ENCODE data around the gene SETBP1.

The SETBP1 gene

DNA sequence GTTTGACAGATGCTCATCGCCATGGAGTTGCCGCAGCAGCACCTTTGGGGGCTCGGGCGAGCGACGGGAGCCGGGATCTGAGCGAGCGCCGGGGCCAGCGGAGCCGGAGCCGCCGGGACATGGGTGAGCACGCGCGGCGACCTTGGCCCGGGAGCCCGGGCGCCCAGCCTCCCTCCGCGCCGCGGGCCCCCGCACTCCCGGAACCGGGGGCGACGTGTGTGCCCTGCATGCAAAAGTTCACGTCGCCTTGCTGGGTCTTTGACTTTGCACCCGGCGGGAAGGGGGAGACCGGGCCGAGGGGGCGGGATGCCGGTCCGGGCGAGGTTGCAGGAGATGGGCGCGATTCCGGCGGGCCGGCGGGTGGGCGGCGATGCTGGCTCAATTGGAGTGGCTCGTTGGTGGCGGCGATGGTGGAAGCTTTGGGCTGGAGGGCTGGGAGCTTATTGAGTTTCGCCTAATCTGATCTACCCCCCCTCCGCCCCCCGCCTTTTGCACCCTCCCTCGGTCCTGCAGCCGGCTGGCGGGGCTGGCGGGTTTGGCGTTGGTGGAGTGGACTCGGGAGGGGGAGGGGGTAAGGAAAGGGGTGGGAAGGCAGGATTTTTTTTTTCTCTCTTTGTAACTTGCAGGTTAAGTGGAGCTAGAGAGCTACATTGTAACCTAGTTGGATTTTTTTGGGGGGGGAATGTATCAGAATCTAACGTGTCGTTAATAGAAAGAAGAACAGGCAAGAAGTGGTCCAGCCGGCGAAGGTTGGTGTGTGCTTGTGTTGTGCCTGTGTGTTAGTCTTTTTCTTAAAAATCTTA is at the start of gene SETBP1:
Gene SETBP1 (plus strand): TSS at position 616 of the 803 bp plus-strand sequence. CDS start 20,459 bp downstream, outside the sequence.
- DNase-seq (ENCODE audit: low spot score), result no peak

DNA sequence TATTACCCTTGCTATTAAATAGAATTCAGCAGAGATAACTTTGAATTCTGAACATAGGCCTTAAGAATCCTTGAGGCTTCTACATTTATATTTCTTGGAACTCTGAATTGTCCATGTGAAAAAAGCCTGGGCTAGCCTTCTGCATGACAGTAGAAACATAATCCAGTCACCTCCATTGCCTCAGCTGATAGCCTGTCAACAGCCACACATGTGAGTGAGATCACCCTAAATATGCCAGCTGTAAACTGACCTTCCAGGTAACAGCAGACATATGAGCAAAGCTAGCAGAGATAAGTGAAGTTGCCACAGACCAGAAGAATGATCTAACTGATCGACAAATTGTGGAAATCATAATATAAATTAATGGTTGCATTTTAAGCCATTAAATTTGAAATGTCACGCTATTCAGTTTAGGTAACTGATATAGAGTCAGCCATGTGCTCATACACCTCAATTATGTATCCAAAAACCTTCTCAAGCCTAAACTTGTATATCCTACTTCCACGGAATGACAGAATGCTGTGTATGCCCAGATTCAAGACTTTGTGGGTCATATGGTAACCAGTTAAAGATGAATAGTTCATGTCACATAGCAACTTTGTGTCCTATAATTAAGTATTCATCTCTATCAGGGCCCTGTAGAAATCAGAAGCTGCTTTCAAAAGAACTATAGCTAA is 48.1 kb upstream of the SETBP1 start:
- no peak for DNase-seq (ENCODE audit: low spot score)

GRCh38 chr18:44635546-44635945 is 45.1 kb upstream of the SETBP1 start:
- DNase-seq (ENCODE audit: low spot score), result no peak

- DNase-seq (ENCODE audit: low spot score), result no peak
Observed at GRCh38 chr18:44636241-44636640, 44.4 kb upstream of the SETBP1 start.

- DNase-seq (ENCODE audit: low spot score), result no peak
Observed at GRCh38 chr18:44637210-44638033, 43.3 kb upstream of the SETBP1 start.

- no peak for DNase-seq (ENCODE audit: low spot score)
Observed at GRCh38 chr18:44638034-44638540, 42.6 kb upstream of the SETBP1 start.

DNA sequence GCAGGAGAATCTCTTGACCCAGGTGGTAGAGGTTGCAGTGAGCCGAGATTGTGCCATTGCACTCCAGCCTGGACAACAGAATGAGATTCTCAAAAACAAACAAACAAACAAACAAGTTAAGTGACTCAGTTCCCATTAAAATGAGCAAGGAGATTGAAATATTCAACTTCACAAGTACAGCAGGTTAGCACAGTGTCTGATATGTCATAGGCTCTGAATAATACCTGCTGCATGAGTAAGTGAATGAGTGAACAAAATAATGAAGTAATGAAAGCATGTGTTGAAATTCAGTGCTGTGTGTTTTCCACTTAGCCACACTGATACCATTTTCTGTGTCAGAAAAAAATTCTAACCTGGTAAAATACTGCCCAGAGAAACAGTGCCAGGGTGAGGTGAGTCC is 41.9 kb upstream of the SETBP1 start:
- DNase-seq (ENCODE audit: low spot score), result no peak

DNA sequence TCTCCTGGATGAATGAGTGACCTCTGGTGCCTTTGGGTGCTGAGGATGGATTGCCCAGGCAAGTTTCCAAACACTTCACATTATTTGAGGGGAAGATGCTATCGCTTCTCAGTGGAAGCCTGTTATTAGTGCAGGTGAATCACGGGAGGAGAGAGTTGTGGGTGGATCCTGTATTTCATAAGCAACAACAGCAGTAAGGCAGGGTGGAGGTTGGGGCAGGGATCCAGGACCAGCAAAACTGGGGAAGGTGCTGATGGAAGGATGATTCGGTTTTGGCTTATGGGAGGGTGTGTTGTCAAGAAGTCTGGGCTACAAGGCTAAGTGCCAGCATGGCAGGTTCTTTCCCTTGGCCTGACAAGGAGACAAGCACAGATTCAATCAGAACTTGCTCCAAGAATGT is 37.7 kb upstream of the SETBP1 start:
- no peak for DNase-seq (ENCODE audit: low spot score)

GRCh38 chr18:44651478-44651877 is 29.2 kb upstream of the SETBP1 start:
- DNase-seq (ENCODE audit: low spot score), result no peak

- DNase-seq (ENCODE audit: low spot score), result no peak
Observed at GRCh38 chr18:44651918-44652572, 28.6 kb upstream of the SETBP1 start.

GRCh38 chr18:44652722-44653121 is 28.0 kb upstream of the SETBP1 start:
- no peak for DNase-seq (ENCODE audit: low spot score)

DNA sequence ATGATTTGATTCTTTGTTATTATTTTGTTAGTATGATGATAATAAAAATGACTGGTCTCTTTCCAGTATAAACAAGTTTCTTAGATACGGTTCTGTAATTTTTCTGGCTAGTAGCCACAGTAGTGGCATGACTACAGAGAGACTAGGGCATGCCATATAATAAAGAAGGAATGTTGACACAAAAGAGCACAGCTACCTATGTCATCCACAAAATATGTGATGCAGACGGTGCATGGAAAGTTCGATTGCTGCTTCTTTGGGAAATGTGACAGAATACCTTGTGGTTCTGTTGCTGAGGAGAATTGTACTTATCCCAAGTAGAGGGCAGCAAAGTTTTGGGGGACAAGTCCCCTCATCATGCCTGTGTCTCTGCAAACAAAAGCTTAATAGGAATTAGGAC is 26.1 kb upstream of the SETBP1 start:
- DNase-seq (ENCODE audit: low spot score), result no peak

DNA sequence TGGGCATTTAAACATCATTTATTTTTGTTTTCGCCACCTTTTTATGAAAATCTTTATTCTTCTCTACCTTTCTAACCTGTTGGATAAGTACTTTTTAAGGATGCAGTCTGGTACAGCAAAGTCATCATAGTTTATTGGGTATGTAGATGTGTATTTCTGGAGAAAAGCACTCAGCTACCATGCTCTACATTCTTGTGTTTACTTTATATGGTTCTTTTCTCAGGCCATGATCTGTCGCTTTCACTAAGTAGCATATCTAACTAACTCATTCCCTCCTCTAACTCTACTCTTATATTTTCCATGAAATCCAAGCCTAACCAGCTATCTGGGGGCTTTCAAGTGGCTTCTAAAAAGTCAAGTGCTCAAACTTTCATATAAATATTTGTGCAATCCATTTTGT is 25.3 kb upstream of the SETBP1 start:
- DNase-seq (ENCODE audit: low spot score), result no peak

DNA sequence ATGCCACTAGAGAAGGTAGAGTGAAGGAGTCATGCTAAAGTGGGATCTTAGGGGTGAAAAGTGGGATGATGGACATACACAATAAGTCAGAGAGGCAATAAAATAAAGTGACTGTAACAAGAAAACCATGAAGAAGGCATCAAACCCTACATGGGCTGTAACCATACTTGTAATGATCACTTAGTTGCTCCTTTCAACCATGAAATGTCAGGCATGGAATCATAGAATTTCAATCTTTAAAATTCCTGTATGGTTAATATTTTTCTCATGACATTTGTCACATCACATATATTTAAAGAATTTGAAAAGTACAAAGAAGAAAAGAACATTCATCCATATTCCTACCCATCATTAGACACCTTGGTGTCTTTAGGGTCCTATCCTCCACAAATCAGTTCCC is 20.9 kb upstream of the SETBP1 start:
- DNase-seq (ENCODE audit: low spot score), result no peak

DNA sequence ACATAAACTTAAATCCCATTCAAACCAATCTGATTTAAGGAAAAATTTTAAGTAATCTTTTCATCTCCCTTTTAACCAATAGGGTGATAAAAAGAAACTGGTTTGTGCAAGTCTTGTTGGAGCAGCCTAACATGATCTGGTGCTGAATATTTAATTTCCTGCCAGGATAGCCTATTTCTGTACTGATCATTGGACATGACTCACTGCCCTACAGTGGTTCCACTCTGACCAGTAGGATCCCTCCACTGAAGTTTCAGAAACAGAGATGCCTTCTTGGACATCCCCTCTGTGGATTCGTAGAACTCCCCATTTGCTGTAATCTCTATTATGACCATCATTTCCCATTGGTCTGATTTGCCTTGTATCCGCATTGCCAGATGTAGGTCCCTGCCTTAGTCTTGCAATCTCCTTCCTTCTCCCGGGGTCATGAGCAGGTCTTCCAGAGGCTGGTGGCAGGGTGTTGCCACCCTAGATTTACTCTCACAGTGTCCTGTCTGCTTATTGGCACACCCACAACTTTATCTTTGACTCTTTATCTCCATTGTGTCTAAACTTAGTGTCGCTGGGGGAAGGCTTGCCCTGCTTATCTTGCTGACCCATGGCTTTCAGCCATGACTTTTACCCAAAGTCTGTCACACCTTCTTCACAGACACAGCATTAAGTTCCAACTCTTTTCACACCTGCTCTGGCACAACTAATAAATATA is 12.3 kb upstream of the SETBP1 start:
- no peak for DNase-seq (ENCODE audit: low spot score)

GRCh38 chr18:44671914-44672313 is 8.8 kb upstream of the SETBP1 start:
- DNase-seq (ENCODE audit: low spot score), result no peak

GRCh38 chr18:44672506-44672905 is 8.2 kb upstream of the SETBP1 start:
- DNase-seq (ENCODE audit: low spot score), result no peak

DNA sequence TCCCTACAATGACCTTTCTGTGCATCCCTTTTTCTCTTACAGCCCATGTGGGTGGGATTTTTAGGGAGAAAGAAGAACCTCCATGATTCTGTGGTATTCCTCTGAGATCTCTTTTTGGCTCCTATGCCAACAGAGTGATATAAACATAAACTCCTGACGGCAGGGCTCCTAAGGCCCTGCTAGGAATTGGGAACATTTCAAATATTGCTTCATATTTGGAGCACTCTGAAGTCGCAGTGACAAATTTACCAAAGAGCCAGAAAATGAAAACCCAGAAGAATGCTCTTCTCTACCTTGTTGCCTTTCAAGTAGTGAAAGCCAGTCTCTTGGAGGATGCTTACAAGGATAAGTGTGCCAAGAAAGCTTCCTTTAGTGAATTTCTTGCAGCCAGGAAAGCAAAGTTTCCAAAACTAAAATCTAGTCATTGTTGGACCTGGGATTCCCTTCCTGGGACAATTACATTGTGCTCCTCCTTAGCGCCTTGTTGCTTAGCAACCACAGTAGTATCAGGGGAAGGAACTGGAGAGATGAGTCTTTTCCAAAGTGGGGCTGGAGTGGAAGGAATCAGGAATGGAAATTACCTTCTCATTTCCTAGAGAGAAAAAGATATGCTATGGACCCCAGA is 7.3 kb upstream of the SETBP1 start:
- no peak for DNase-seq (ENCODE audit: low spot score)

- no peak for DNase-seq (ENCODE audit: low spot score)
Observed at GRCh38 chr18:44677933-44678332, 2.8 kb upstream of the SETBP1 start.

DNA sequence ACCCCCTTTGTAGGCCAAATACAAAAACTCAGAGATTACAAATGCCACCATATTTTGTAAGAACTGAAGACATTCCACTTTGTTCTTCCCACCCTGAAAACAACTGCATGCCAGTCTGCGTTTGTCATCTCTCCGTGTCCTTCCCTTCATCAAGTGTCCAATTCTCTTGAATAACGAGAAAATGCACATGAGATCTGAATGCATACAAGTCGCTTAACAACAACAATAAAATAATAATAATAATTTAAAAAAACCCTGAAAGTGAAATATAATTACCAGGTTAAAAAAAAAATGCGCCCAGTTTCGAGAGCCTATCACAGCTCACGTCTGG is 2.0 kb upstream of the SETBP1 start:
- no peak for DNase-seq (ENCODE audit: low spot score)
